T-cell (primary cell): Measurements from ENCODE around the gene ZBTB26. TPM values are rescaled to one million over a fixed set of nuclear protein-coding genes. Genes with fewer than 3 reads are reported as not detected.

Experiments used
- ATAC-seq, 4 experiments: fragments of 200-7000 bp in 3 of 4; fragments of 150-1000 bp in 1 of 4; cut with Tn5 transposase; replicated peaks in 1 of 4; 1 replicate in 3 of 4; 2 replicates in 1 of 4; pipeline ENCODE4 v1.10.0; 2021; ENCODE audit warnings: moderate library complexity in 3 of 4, mild to moderate bottlenecking in 2 of 4, moderate number of reproducible peaks in 1 of 4
- CTCF ChIA-PET, 2 donors: fragments of 300-600 bp; sonication (Branson Sonifier 250); formaldehyde crosslinking; loops; one replicate each; lab custom pipeline; 2022; ENCODE audit warnings: antibody characterized with exemption in 2 of 2; lab: Charles Lee
- POLR2A ChIA-PET, 2 donors: fragments of 300-600 bp; sonication (Branson Sonifier 250); formaldehyde crosslinking; loops; one replicate each; lab custom pipeline; 2022; ENCODE audit warnings: antibody characterized with exemption in 2 of 2; lab: Charles Lee
- DNase-seq, 35 experiments: peaks; one replicate each; pipeline versions ENCODE4 v3.0.0 to v3.0.0-alpha.2; 2013 to 2023
- H3K27ac ChIP-seq: one replicate; pipeline ENCODE4 v1.5.1; 2013; ENCODE audit warnings: low read length
- H3K27me3 ChIP-seq, 2 experiments: replicated peaks in 1 of 2; 1 replicate in 1 of 2; 2 replicates in 1 of 2; pipeline versions ENCODE4 v1.6.1 to v1.7.0; 2013; ENCODE audit warnings: low read length in 1 of 2, mixed read lengths in 1 of 2; ENCODE audit not compliant: control insufficient read depth in 2 of 2, insufficient read depth in 2 of 2; ENCODE audit errors: extremely low read depth in 1 of 2
- H3K36me3 ChIP-seq, 2 donors: 1 replicate in 1 of 2; 2 replicates in 1 of 2; pipeline versions ENCODE4 v1.6.1 to v1.7.0; 2013; ENCODE audit warnings: low read length in 1 of 2; ENCODE audit not compliant: control insufficient read depth in 2 of 2, insufficient read depth in 1 of 2; ENCODE audit errors: extremely low read depth in 1 of 2
- H3K4me1 ChIP-seq, 2 experiments: 1 replicate in 1 of 2; 2 replicates in 1 of 2; pipeline versions ENCODE4 v1.6.1 to v1.7.0; 2013; ENCODE audit warnings: low read length in 2 of 2, mixed read lengths in 1 of 2; ENCODE audit not compliant: insufficient read depth in 2 of 2, control insufficient read depth in 1 of 2; ENCODE audit errors: extremely low read depth in 1 of 2
- H3K4me3 ChIP-seq, 2 donors: 1 replicate in 1 of 2; 2 replicates in 1 of 2; pipeline versions ENCODE4 v1.5.1 to v1.7.0; 2013; ENCODE audit warnings: mild to moderate bottlenecking in 2 of 2, low read length in 1 of 2, moderate library complexity in 1 of 2; ENCODE audit not compliant: control insufficient read depth in 1 of 2; ENCODE audit errors: extremely low read depth in 1 of 2
- H3K9me3 ChIP-seq: 2 replicates; pipeline ENCODE4 v1.7.0; 2013
- H3K27ac Mint-ChIP-seq, 2 donors: one replicate each; pipeline ENCODE4 v1.8.0; 2020 to 2021; ENCODE audit warnings: mild to moderate bottlenecking in 2 of 2, mixed read lengths in 2 of 2
- H3K27me3 Mint-ChIP-seq, 2 donors: one replicate each; pipeline ENCODE4 v1.8.0; 2021 to 2022; ENCODE audit warnings: mixed read lengths in 2 of 2
- H3K36me3 Mint-ChIP-seq: one replicate; pipeline ENCODE4 v1.8.0; 2021; ENCODE audit warnings: mixed read lengths
- H3K4me1 Mint-ChIP-seq, 3 donors: one replicate each; pipeline ENCODE4 v1.8.0; 2020 to 2022; ENCODE audit warnings: mixed read lengths in 3 of 3, mild to moderate bottlenecking in 1 of 3
- H3K4me3 Mint-ChIP-seq, 3 donors: one replicate each; pipeline ENCODE4 v1.8.0; 2020 to 2022; ENCODE audit warnings: mild to moderate bottlenecking in 3 of 3, mixed read lengths in 3 of 3, moderate library complexity in 3 of 3
- H3K9me3 Mint-ChIP-seq, 3 donors: one replicate each; pipeline ENCODE4 v1.8.0; 2020 to 2022; ENCODE audit warnings: mixed read lengths in 3 of 3
- WGBS: methylation state at CpG from one replicate; pipeline ENCODE4 v1.1.5; 2013; ENCODE audit warnings: missing lambda C conversion rate; ENCODE audit not compliant: insufficient coverage; 5-methylcytosine and 5-hydroxymethylcytosine counted together
- total RNA-seq, 35 experiments: library from RNA in 6 of 35; stranded (reverse) in 6 of 35; fragments of 120-200 nt in 1 of 35; gene quantifications; one replicate each; pipeline versions ENCODE4 v1.2.1 to v1.2.4 and lab custom pipeline; 2013 to 2026

Gene ZBTB26
- total RNA-seq (1 to 10 TPM; 5.4 to 7.3 (median 6.0) TPM), total RNA-seq (lab: John Stamatoyannopoulos, UW) (7.3 to 27.5 (median 16.3) reads per million in 29 experiments)
- 11.1 TPM for total RNA-seq (2013)

- peak; percentile 95 to 98 (median 96) for ATAC-seq
- Histone ChIP-seq H3K36me3 (peaks cover 0 to 7% of the 10 kb centered on the region in 2 donors), H3K4me1 (peaks cover 7 to 31% of the 10 kb centered on the region in 2 experiments), H3K9me3 (no peaks in the 10 kb centered on the region), H3K27ac (peak within 1 kb of the TSS; percentile 94), H3K27me3 (no peaks in the 10 kb centered on the region), H3K4me3 (peak within 1 kb of the TSS; percentile 92 to 94)
- Mint-ChIP-seq H3K36me3 (peaks cover 2% of the 10 kb centered on the region), H3K27me3 (no peaks in the 10 kb centered on the region), H3K4me3 (no peak within 1 kb of the TSS), H3K9me3 (no peaks in the 10 kb centered on the region), H3K27ac (peak within 1 kb of the TSS in 1 of 2 donors; percentile 92), H3K4me1 (peaks cover 17 to 24% (median 20%) of the 10 kb centered on the region in 3 donors)
- DNase-seq: peak; percentile 75 to 94 (median 86)
- POLR2A ChIA-PET: interaction anchor here (0.6 to 1.4 kb wide), 5 partner anchors 9 to 409 kb away, joined by 3 to 23 read pairs (median 7); partner anchors contain the start of genes RABGAP1 (in 1 of the 2), RC3H2 (in 1 of the 2) and ZBTB6 (in 1 of the 2)
- WGBS: 0% methylated on average over 39 of the region's 51 CpGs
- CTCF ChIA-PET: interaction anchor here (0.6 to 1.5 kb wide), 9 partner anchors 9 to 668 kb away, joined by 3 to 10 read pairs (median 4); partner anchors contain the start of genes RABGAP1 (in 2 of the 2), RC3H2 (in 1 of the 2) and ZBTB6 (in 1 of the 2)
Observed at GRCh38 chr9:122931226-122932121, at the start of gene ZBTB26. Gene ZBTB26 (minus strand): TSS chr9:122931512. CDS start chr9:122919934, 11,578 bp downstream.

GRCh38 chr9:122978601-122979000, 47.3 kb upstream of the ZBTB26 start:
- WGBS: no CpG with 5 or more reads among the region's 2 CpGs
- no peak overlapping the region for H3K27ac ChIP-seq
- ChIA-PET POLR2A (no interaction called here), CTCF (no interaction called here)
- no peaks in the 10 kb centered on the region for H3K36me3 ChIP-seq
- Mint-ChIP-seq H3K27me3 (no peaks in the 10 kb centered on the region), H3K9me3 (no peaks in the 10 kb centered on the region), H3K4me3 (no peak overlapping the region), H3K27ac (no peak overlapping the region), H3K36me3 (peaks cover 22% of the 10 kb centered on the region), H3K4me1 (peaks cover 0 to 8% (median 0%) of the 10 kb centered on the region in 3 donors)
- H3K27me3 ChIP-seq: no peaks in the 10 kb centered on the region
- no peak overlapping the region for H3K4me3 ChIP-seq
- H3K4me1 ChIP-seq: no peaks in the 10 kb centered on the region
- no peaks in the 10 kb centered on the region for H3K9me3 ChIP-seq
- ATAC-seq (no peak), DNase-seq (no peak)

GRCh38 chr9:122975196-122975595, 43.9 kb upstream of the ZBTB26 start:
- peaks cover 0 to 5% of the 10 kb centered on the region in 2 donors for H3K36me3 ChIP-seq
- ATAC-seq (no peak), DNase-seq (no peak)
- no peaks in the 10 kb centered on the region for H3K4me1 ChIP-seq
- H3K27ac Mint-ChIP-seq: no peak overlapping the region
- H3K9me3 ChIP-seq: no peaks in the 10 kb centered on the region
- no peak overlapping the region for H3K27ac ChIP-seq
- H3K9me3 Mint-ChIP-seq: no peaks in the 10 kb centered on the region
- H3K4me3 ChIP-seq: no peak overlapping the region
- ChIA-PET CTCF (no interaction called here), POLR2A (no interaction called here)
- H3K36me3 Mint-ChIP-seq: peaks cover 40% of the 10 kb centered on the region
- H3K27me3 ChIP-seq: no peaks in the 10 kb centered on the region
- H3K4me1 Mint-ChIP-seq: peaks cover 0 to 6% (median 0%) of the 10 kb centered on the region in 3 donors
- no peak overlapping the region for H3K4me3 Mint-ChIP-seq
- no CpG with 5 or more reads among the region's 2 CpGs for WGBS
- H3K27me3 Mint-ChIP-seq: no peaks in the 10 kb centered on the region

- no peak overlapping the region for H3K27ac ChIP-seq
- no peaks in the 10 kb centered on the region for H3K4me1 Mint-ChIP-seq
- peaks cover 4 to 9% of the 10 kb centered on the region in 2 donors for H3K36me3 ChIP-seq
- H3K4me1 ChIP-seq: no peaks in the 10 kb centered on the region
- ATAC-seq (no peak), DNase-seq (no peak)
- no peak overlapping the region for H3K27ac Mint-ChIP-seq
- H3K27me3 Mint-ChIP-seq: no peaks in the 10 kb centered on the region
- peaks cover 0 to 4% (median 2%) of the 10 kb centered on the region in 3 donors for H3K9me3 Mint-ChIP-seq
- no peaks in the 10 kb centered on the region for H3K27me3 ChIP-seq
- WGBS: no CpG with 5 or more reads among the region's 1 CpG
- H3K4me3 Mint-ChIP-seq: no peak overlapping the region
- no peaks in the 10 kb centered on the region for H3K9me3 ChIP-seq
- ChIA-PET CTCF (no interaction called here), POLR2A (no interaction called here)
- H3K36me3 Mint-ChIP-seq: peaks cover 57% of the 10 kb centered on the region
- H3K4me3 ChIP-seq: no peak overlapping the region
Observed at GRCh38 chr9:122961139-122961538, 29.8 kb upstream of the ZBTB26 start.

GRCh38 chr9:122955961-122956360, 24.6 kb upstream of the ZBTB26 start:
- no peak overlapping the region for H3K4me3 ChIP-seq
- Mint-ChIP-seq H3K36me3 (peaks cover 34% of the 10 kb centered on the region), H3K4me1 (peaks cover 14 to 22% (median 20%) of the 10 kb centered on the region in 3 donors), H3K27me3 (no peaks in the 10 kb centered on the region), H3K4me3 (no peak overlapping the region), H3K27ac (no peak overlapping the region), H3K9me3 (peaks cover 0 to 4% (median 2%) of the 10 kb centered on the region in 3 donors)
- H3K27me3 ChIP-seq: no peaks in the 10 kb centered on the region
- DNase-seq: no peak
- H3K36me3 ChIP-seq: peaks cover 0 to 12% of the 10 kb centered on the region in 2 donors
- CTCF ChIA-PET: no interaction called here
- POLR2A ChIA-PET: interaction anchor here in 1 of 2 donors (0.7 kb wide), 1 partner anchor 678 kb away, joined by 12 read pairs; no protein-coding TSS in a partner anchor
- H3K4me1 ChIP-seq: no peaks in the 10 kb centered on the region
- ATAC-seq: no peak
- no peaks in the 10 kb centered on the region for H3K9me3 ChIP-seq
- no peak overlapping the region for H3K27ac ChIP-seq

GRCh38 chr9:122954253-122954691, 23.0 kb upstream of the ZBTB26 start:
- no peaks in the 10 kb centered on the region for H3K27me3 ChIP-seq
- no peaks in the 10 kb centered on the region for H3K4me1 ChIP-seq
- H3K27me3 Mint-ChIP-seq: no peaks in the 10 kb centered on the region
- no peak overlapping the region for H3K4me3 ChIP-seq
- H3K36me3 Mint-ChIP-seq: peaks cover 23% of the 10 kb centered on the region
- ChIA-PET CTCF (interaction anchor here in 1 of 2 donors (1.0 kb wide), 1 partner anchor 59 kb away, joined by 3 read pairs; no protein-coding TSS in a partner anchor), POLR2A (no interaction called here)
- no peak overlapping the region for H3K4me3 Mint-ChIP-seq
- no peak overlapping the region for H3K27ac Mint-ChIP-seq
- no peaks in the 10 kb centered on the region for H3K9me3 Mint-ChIP-seq
- H3K27ac ChIP-seq: no peak overlapping the region
- H3K36me3 ChIP-seq: peaks cover 0 to 3% of the 10 kb centered on the region in 2 donors
- ATAC-seq (no peak), DNase-seq (no peak)
- peaks cover 27 to 33% (median 30%) of the 10 kb centered on the region in 3 donors for H3K4me1 Mint-ChIP-seq
- H3K9me3 ChIP-seq: no peaks in the 10 kb centered on the region
